ENCODE results near the gene ABCD2.
"Not testable (repeated sequence)": the region's sequence is repeated elsewhere in the genome, so short reads cannot be mapped to it uniquely, and the experiment has no call there.

DNA sequence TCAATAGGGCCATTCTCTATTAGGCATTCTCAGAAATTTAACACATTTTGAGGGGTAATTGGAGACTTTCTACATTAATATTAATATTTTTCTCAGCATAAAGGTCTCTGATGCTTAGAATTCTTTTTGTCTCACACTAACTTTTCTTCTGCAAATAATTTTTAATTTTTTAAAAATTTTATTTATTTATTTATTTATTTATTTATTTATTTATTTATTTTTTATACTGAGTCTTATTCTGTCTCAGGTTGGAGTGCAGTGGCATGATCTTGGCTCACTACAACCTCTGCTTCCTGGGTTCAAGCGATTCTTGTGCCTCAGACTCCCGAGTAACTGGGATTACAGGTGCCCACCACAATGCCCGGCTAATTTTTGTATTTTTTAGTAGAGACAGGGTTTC lies 17.7 kb downstream of the ABCD2 start:
- TF ChIP-seq, protein P1, sequence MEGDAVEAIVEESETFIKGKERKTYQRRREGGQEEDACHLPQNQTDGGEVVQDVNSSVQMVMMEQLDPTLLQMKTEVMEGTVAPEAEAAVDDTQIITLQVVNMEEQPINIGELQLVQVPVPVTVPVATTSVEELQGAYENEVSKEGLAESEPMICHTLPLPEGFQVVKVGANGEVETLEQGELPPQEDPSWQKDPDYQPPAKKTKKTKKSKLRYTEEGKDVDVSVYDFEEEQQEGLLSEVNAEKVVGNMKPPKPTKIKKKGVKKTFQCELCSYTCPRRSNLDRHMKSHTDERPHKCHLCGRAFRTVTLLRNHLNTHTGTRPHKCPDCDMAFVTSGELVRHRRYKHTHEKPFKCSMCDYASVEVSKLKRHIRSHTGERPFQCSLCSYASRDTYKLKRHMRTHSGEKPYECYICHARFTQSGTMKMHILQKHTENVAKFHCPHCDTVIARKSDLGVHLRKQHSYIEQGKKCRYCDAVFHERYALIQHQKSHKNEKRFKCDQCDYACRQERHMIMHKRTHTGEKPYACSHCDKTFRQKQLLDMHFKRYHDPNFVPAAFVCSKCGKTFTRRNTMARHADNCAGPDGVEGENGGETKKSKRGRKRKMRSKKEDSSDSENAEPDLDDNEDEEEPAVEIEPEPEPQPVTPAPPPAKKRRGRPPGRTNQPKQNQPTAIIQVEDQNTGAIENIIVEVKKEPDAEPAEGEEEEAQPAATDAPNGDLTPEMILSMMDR (IDR thresholded peaks at IDR 0.05; ENCODE audit: insufficient read depth, low read depth, low read length), result not testable (repeated sequence)
- not testable (repeated sequence) for TF ChIP-seq EZH2 (IDR thresholded peaks at IDR 0.05; ENCODE audit: insufficient read depth, low read length)

All from astrocyte (in vitro differentiated cells and primary cell).